Measurements from ENCODE around the gene PEX19.

GRCh38 chr1:160255781-160256300 lies 29.1 kb downstream of the PEX19 start:
- TF ChIP-seq EZH2 (IDR thresholded peaks at IDR 0.05; ENCODE audit: borderline replicate concordance) (no peak), EZH2phosphoT487 (IDR thresholded peaks at IDR 0.05; ENCODE audit: low read depth, severe bottlenecking, unreplicated experiment) (no peak), CTCF (IDR thresholded peaks at IDR 0.05; ENCODE audit: poor library complexity) (no peak)
